DND-41 (cell line): ENCODE results near the gene ENHO.

Source experiments
- ATAC-seq: fragments of 200-7000 bp; cut with Tn5 transposase; 3 replicates; pipeline ENCODE4 v1.9.1; 2021; ENCODE audit warnings: low read depth; ENCODE audit not compliant: insufficient read depth
- DNase-seq: peaks from one replicate; pipeline ENCODE4 v3.0.0-alpha.2; 2020
- H2AFZ ChIP-seq: 2 replicates; pipeline ENCODE4 v1.6.0; 2012; ENCODE audit warnings: low read depth, low read length
- H3K27ac ChIP-seq: 2 replicates; pipeline ENCODE4 v1.5.1; 2012; ENCODE audit warnings: low read length, inconsistent platforms
- H3K27me3 ChIP-seq: fragments of 200-600 bp; sonication (generic); 2 replicates; pipeline ENCODE4 v1.6.0; 2012; ENCODE audit warnings: low read length, mild to moderate bottlenecking, inconsistent platforms; ENCODE audit not compliant: insufficient read depth, poor library complexity
- H3K36me3 ChIP-seq: 2 replicates; pipeline ENCODE4 v1.5.1; 2012; ENCODE audit warnings: low read length, inconsistent platforms; ENCODE audit not compliant: insufficient read depth
- H3K4me1 ChIP-seq: 2 replicates; pipeline ENCODE4 v1.5.1; 2012; ENCODE audit warnings: mild to moderate bottlenecking, low read length; ENCODE audit not compliant: insufficient read depth
- H3K4me2 ChIP-seq: 2 replicates; pipeline ENCODE4 v1.6.0; 2012; ENCODE audit warnings: mild to moderate bottlenecking, moderate library complexity, low read length, inconsistent platforms; ENCODE audit not compliant: insufficient read depth
- H3K4me3 ChIP-seq, 2 experiments: fragments of 200-600 bp in 1 of 2; shearing (Covaris generic) in 1 of 2; 2 replicates each; pipeline ENCODE4 v1.5.1; 2012 to 2016; ENCODE audit warnings: inconsistent platforms in 2 of 2, low read length in 2 of 2, mild to moderate bottlenecking in 2 of 2, low read depth in 1 of 2, moderate library complexity in 1 of 2
- H3K79me2 ChIP-seq: 2 replicates; pipeline ENCODE4 v1.6.0; 2012; ENCODE audit warnings: low read length, inconsistent platforms; ENCODE audit not compliant: insufficient read depth
- H3K9ac ChIP-seq: 2 replicates; pipeline ENCODE4 v1.6.0; 2012; ENCODE audit warnings: low read depth, mild to moderate bottlenecking, inconsistent platforms, low read length, moderate library complexity
- H3K9me3 ChIP-seq: 2 replicates; pipeline ENCODE4 v1.5.1; 2012; ENCODE audit warnings: low read length, moderate library complexity, mild to moderate bottlenecking, inconsistent platforms; ENCODE audit not compliant: insufficient read depth, severe bottlenecking
- H4K20me1 ChIP-seq: 2 replicates; pipeline ENCODE4 v1.6.0; 2012; ENCODE audit warnings: low read length; ENCODE audit not compliant: insufficient read depth
- EZH2 ChIP-seq: IDR thresholded peaks from 3 replicates; pipeline ENCODE4 v1.6.1; 2012; ENCODE audit warnings: borderline replicate concordance, low read depth, mild to moderate bottlenecking, moderate library complexity, low read length, inconsistent platforms; ENCODE audit not compliant: severe bottlenecking
- TF ChIP-seq, protein P1 (sequence below): IDR thresholded peaks from 2 replicates; pipeline ENCODE4 v1.5.1; 2012; ENCODE audit warnings: borderline replicate concordance, low read length, moderate library complexity, mild to moderate bottlenecking; ENCODE audit not compliant: poor library complexity, severe bottlenecking; ENCODE audit errors: extremely low read depth

Gene ENHO

DNA sequence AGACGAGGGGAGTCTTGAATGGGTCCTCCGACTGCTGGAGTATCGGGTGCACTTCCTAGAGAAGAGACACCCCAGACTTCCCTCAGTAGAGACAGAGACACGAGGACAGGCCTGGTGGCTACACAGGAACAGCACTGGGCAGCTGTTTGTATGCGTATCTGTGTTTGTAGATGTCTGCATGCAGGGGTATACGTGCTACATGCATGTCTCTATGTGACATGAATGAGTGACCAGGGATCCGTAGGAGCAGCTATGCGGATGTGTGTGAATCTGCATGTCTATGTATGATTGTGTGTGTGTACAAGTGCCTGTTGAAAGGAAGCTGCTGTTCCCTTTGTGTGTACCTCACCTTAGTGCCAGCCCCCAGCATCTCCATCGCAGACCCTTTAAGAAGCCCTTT, 35.6 kb upstream of the ENHO start:
- Histone ChIP-seq H3K27me3 (no peaks in the 10 kb centered on the region), H3K36me3 (no peaks in the 10 kb centered on the region), H3K4me3 (no peak overlapping the region), H3K79me2 (no peaks in the 10 kb centered on the region), H3K9ac (no peak overlapping the region), H3K4me2 (no peak overlapping the region), H3K9me3 (peaks cover 4% of the 10 kb centered on the region), H3K4me1 (no peaks in the 10 kb centered on the region), H4K20me1 (no peaks in the 10 kb centered on the region), H2AFZ (no peak overlapping the region), H3K27ac (no peak overlapping the region)
- DNase-seq (no peak), ATAC-seq (no peak)
- TF ChIP-seq, protein P1, sequence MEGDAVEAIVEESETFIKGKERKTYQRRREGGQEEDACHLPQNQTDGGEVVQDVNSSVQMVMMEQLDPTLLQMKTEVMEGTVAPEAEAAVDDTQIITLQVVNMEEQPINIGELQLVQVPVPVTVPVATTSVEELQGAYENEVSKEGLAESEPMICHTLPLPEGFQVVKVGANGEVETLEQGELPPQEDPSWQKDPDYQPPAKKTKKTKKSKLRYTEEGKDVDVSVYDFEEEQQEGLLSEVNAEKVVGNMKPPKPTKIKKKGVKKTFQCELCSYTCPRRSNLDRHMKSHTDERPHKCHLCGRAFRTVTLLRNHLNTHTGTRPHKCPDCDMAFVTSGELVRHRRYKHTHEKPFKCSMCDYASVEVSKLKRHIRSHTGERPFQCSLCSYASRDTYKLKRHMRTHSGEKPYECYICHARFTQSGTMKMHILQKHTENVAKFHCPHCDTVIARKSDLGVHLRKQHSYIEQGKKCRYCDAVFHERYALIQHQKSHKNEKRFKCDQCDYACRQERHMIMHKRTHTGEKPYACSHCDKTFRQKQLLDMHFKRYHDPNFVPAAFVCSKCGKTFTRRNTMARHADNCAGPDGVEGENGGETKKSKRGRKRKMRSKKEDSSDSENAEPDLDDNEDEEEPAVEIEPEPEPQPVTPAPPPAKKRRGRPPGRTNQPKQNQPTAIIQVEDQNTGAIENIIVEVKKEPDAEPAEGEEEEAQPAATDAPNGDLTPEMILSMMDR = no peak
- TF ChIP-seq EZH2 = no peak

- TF ChIP-seq, protein P1 = no peak
- TF ChIP-seq EZH2 = no peak
These were observed 34.9 kb upstream of the ENHO start for GRCh38 chr9:34557426-34558321.

DNA sequence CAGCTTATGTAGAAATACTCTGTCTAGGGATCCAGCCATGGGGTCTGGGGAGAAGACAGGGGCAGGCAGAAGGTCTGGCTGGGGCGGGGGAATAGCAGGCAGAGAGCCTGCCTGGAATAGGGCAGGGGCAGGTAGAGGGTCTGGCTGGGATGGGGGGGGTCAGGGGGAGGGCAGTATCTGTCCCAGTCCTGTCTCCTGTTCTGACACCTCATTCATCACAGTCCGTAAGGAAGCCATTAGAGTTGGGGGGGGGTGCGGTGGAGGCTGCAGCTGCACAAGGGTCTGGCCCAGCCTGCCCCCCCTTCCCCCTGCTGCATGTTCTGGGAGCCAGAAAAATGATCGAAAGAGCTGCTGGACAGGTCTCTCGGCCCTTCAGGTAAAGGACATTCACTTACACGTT, 34.2 kb upstream of the ENHO start:
- TF ChIP-seq EZH2 = no peak
- TF ChIP-seq, protein P1 = no peak
- ATAC-seq (no peak), DNase-seq (no peak)
- H3K9ac ChIP-seq = no peak overlapping the region
- peaks cover under 1% of the 10 kb centered on the region for H3K9me3 ChIP-seq
- no peaks in the 10 kb centered on the region for H3K36me3 ChIP-seq
- no peak overlapping the region for H3K4me3 ChIP-seq
- no peaks in the 10 kb centered on the region for H3K79me2 ChIP-seq
- H3K27ac ChIP-seq = no peak overlapping the region
- H3K27me3 ChIP-seq = peaks cover 2% of the 10 kb centered on the region
- no peak overlapping the region for H2AFZ ChIP-seq
- no peaks in the 10 kb centered on the region for H3K4me1 ChIP-seq
- no peak overlapping the region for H3K4me2 ChIP-seq
- H4K20me1 ChIP-seq = no peaks in the 10 kb centered on the region

More at GRCh38 chr9:34557426-34558321, 34.9 kb upstream of the ENHO start:
- no peak overlapping the region for H3K4me3 ChIP-seq
- H3K9me3 ChIP-seq = peaks cover 4% of the 10 kb centered on the region
- H3K36me3 ChIP-seq = no peaks in the 10 kb centered on the region
- ATAC-seq = no peak
- H3K4me1 ChIP-seq = no peaks in the 10 kb centered on the region
- no peak for DNase-seq
- peaks cover 2% of the 10 kb centered on the region for H3K27me3 ChIP-seq
- no peak overlapping the region for H3K4me2 ChIP-seq
- no peaks in the 10 kb centered on the region for H3K79me2 ChIP-seq
- H3K9ac ChIP-seq = no peak overlapping the region
- H3K27ac ChIP-seq = no peak overlapping the region
- H2AFZ ChIP-seq = no peak overlapping the region
- no peaks in the 10 kb centered on the region for H4K20me1 ChIP-seq
